GM18499 (cell line): ENCODE data around the gene ACSS2.

Source experiments
- ATAC-seq: cut with Tn5 transposase; IDR thresholded peaks from one replicate; pipeline ENCODE4 v1.9.1; 2021; ENCODE audit warnings: moderate number of reproducible peaks; ENCODE audit not compliant: insufficient read depth, unreplicated experiment

Gene ACSS2

GRCh38 chr20:34907616-34908469 lies 31.4 kb downstream of the ACSS2 start:
- ATAC-seq: no peak

GRCh38 chr20:34915131-34915530 lies 38.7 kb downstream of the ACSS2 start:
- ATAC-seq: no peak

- ATAC-seq: no peak
These were observed 39.5 kb downstream of the ACSS2 start for GRCh38 chr20:34915749-34916455.

- ATAC-seq: no peak
These were observed 40.5 kb downstream of the ACSS2 start for GRCh38 chr20:34916774-34917354.

GRCh38 chr20:34920055-34920454 lies 43.6 kb downstream of the ACSS2 start:
- ATAC-seq: no peak

GRCh38 chr20:34921436-34921835 lies 45.0 kb downstream of the ACSS2 start:
- ATAC-seq: no peak

- no peak for ATAC-seq
These were observed 46.4 kb downstream of the ACSS2 start for GRCh38 chr20:34922654-34923381.

GRCh38 chr20:34923414-34923813 lies 47.0 kb downstream of the ACSS2 start:
- no peak for ATAC-seq

GRCh38 chr20:34925341-34925740 lies 48.9 kb downstream of the ACSS2 start:
- ATAC-seq: no peak

GRCh38 chr20:34925981-34926380 lies 49.6 kb downstream of the ACSS2 start:
- ATAC-seq: no peak

GRCh38 chr20:34926581-34926980 lies 50.2 kb downstream of the ACSS2 start:
- no peak for ATAC-seq

- no peak for ATAC-seq
These were observed 51.3 kb downstream of the ACSS2 start for GRCh38 chr20:34927736-34928135.

- ATAC-seq: no peak
These were observed 52.0 kb downstream of the ACSS2 start for GRCh38 chr20:34928411-34928810.

GRCh38 chr20:34931771-34932170 lies 55.4 kb downstream of the ACSS2 start:
- ATAC-seq: no peak

- no peak for ATAC-seq
These were observed 62.2 kb downstream of the ACSS2 start for GRCh38 chr20:34938466-34939163.

- no peak for ATAC-seq
These were observed 63.7 kb downstream of the ACSS2 start for GRCh38 chr20:34940081-34940481.

- ATAC-seq: no peak
These were observed 64.8 kb downstream of the ACSS2 start for GRCh38 chr20:34941226-34941625.

GRCh38 chr20:34942301-34942700 lies 65.9 kb downstream of the ACSS2 start:
- no peak for ATAC-seq

GRCh38 chr20:34943808-34944567 lies 67.6 kb downstream of the ACSS2 start:
- ATAC-seq: no peak
